ENCODE measurements around the gene GATAD2A. TPM values are rescaled to one million over a fixed set of nuclear protein-coding genes. Genes with fewer than 3 reads are reported as not detected.

The GATAD2A gene, protein sequence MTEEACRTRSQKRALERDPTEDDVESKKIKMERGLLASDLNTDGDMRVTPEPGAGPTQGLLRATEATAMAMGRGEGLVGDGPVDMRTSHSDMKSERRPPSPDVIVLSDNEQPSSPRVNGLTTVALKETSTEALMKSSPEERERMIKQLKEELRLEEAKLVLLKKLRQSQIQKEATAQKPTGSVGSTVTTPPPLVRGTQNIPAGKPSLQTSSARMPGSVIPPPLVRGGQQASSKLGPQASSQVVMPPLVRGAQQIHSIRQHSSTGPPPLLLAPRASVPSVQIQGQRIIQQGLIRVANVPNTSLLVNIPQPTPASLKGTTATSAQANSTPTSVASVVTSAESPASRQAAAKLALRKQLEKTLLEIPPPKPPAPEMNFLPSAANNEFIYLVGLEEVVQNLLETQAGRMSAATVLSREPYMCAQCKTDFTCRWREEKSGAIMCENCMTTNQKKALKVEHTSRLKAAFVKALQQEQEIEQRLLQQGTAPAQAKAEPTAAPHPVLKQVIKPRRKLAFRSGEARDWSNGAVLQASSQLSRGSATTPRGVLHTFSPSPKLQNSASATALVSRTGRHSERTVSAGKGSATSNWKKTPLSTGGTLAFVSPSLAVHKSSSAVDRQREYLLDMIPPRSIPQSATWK
- polyA plus RNA-seq (2011; rRNA removed) (18.2 and 24.2 TPM in 2 replicates), polyA minus RNA-seq (2011; rRNA and poly(A)+ RNA removed) (11.9 and 17.0 TPM in 2 replicates)

DNA sequence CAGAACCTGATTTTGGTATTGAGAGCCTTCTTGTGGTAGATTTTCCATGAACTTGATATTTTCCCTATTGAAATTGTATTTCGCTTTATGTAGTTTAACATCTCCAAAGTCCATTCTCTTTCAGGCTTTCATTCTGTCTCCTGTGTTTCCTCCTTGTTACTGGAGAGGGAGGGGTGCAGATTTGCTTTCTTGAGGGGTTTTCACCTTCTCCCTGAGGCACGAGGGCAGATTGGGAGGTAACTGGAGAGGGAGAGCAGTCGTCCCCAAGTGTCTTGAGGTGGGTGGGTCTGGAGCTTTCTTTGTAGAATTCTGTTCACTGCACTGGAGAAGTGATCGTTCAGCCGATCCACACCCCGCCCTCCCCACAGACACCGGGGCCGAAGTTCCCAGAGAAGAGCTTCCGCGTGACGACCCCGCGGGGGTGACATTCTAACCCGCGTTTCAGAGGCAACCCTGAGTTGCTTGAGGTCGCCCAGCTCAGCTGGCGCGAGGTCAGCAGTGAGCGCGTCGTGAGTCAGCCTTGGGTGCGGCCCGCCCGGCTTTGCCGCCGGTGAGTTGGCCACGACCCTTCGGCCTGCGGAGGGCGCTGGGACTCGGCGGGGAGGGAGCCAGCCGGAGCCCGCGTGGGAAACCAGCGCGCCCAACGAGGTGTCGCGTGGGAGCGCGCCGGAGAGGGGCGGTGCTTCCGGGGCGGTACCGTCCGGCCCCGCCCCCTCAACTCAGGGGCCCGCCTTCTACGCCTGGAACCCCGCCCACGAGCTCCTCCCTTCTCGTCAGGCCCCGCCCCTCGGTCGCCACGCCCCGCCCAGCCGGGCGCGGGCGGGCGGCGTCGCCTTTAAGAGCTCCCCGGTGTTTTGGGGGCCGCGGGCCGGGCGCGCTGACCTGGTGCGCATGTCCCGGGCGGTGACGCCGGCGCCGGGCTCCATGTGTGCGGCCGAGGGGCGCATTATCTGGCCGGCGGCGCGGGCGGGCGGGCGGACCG is at the start of gene GATAD2A:
TSS of gene GATAD2A (plus strand) at position 797 of the 982 bp plus-strand sequence. CDS start 59,671 bp downstream, outside the sequence.
- CTCF ChIA-PET: interaction anchor here (0.5 to 2.3 kb wide), 8 partner anchors 21 to 85 kb away, joined by 3 to 8 read pairs (median 4); no protein-coding TSS in a partner anchor
- TF ChIP-seq, protein P1, sequence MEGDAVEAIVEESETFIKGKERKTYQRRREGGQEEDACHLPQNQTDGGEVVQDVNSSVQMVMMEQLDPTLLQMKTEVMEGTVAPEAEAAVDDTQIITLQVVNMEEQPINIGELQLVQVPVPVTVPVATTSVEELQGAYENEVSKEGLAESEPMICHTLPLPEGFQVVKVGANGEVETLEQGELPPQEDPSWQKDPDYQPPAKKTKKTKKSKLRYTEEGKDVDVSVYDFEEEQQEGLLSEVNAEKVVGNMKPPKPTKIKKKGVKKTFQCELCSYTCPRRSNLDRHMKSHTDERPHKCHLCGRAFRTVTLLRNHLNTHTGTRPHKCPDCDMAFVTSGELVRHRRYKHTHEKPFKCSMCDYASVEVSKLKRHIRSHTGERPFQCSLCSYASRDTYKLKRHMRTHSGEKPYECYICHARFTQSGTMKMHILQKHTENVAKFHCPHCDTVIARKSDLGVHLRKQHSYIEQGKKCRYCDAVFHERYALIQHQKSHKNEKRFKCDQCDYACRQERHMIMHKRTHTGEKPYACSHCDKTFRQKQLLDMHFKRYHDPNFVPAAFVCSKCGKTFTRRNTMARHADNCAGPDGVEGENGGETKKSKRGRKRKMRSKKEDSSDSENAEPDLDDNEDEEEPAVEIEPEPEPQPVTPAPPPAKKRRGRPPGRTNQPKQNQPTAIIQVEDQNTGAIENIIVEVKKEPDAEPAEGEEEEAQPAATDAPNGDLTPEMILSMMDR (IDR thresholded peaks at IDR 0.05; ENCODE audit: insufficient read depth, low read depth, low read length): peak; percentile 44
- POLR2A ChIA-PET: interaction anchor here (0.7 kb wide), 1 partner anchor 19 kb away, joined by 3 read pairs; no protein-coding TSS in a partner anchor
- Histone ChIP-seq H3K4me3 (ENCODE audit: low read depth, low read length) (peak within 1 kb of the TSS; percentile 91), H3K36me3 (ENCODE audit: control insufficient read depth, insufficient read depth, low read length) (no peaks in the 10 kb centered on the region), H3K27me3 (ENCODE audit: control insufficient read depth, insufficient read depth, low read length) (no peaks in the 10 kb centered on the region)
- DNase-seq (ENCODE audit: low read depth): peak; percentile 66

DNA sequence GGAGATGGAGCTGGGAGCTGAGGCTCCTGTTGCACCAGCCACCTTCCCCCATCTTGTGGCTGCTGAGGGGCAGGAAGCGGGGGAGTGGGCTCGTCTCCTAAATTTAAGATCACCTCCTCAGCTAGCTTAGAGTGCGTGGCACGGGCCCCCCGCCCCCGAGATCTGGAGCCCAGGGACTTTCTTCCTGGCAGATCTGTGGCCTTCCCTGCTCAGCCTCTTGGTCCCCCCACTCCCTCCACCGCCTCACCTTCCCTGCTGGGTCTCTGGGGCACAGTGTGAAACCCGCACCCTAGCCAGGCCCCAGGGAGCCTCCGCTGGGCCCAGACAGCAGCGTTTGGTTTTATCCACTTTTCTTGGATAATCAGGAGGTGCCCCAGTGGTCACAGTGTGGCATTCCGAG is 49.0 kb upstream of the GATAD2A start:
- CTCF ChIA-PET: interaction anchor here (2.6 kb wide), 1 partner anchor 10 kb away, joined by 9 read pairs; no protein-coding TSS in a partner anchor
- TF ChIP-seq, protein P1 (IDR thresholded peaks at IDR 0.05; ENCODE audit: insufficient read depth, low read depth, low read length): no peak
- Histone ChIP-seq H3K36me3 (ENCODE audit: control insufficient read depth, insufficient read depth, low read length) (peaks cover 42% of the 10 kb centered on the region), H3K27me3 (ENCODE audit: control insufficient read depth, insufficient read depth, low read length) (no peaks in the 10 kb centered on the region), H3K4me3 (ENCODE audit: low read depth, low read length) (no peak overlapping the region)
- DNase-seq (ENCODE audit: low read depth): no peak
- POLR2A ChIA-PET: no interaction called here

GRCh38 chr19:19356901-19357566 is 48.4 kb upstream of the GATAD2A start:
- TF ChIP-seq, protein P1 (IDR thresholded peaks at IDR 0.05; ENCODE audit: insufficient read depth, low read depth, low read length): no peak
- DNase-seq (ENCODE audit: low read depth): no peak
- Histone ChIP-seq H3K4me3 (ENCODE audit: low read depth, low read length) (no peak overlapping the region), H3K27me3 (ENCODE audit: control insufficient read depth, insufficient read depth, low read length) (no peaks in the 10 kb centered on the region), H3K36me3 (ENCODE audit: control insufficient read depth, insufficient read depth, low read length) (peaks cover 42% of the 10 kb centered on the region)
- POLR2A ChIA-PET: no interaction called here
- CTCF ChIA-PET: interaction anchor here (1.3 to 2.6 kb wide), 2 partner anchors 10 to 14 kb away, joined by 4 to 9 read pairs; no protein-coding TSS in a partner anchor

DNA sequence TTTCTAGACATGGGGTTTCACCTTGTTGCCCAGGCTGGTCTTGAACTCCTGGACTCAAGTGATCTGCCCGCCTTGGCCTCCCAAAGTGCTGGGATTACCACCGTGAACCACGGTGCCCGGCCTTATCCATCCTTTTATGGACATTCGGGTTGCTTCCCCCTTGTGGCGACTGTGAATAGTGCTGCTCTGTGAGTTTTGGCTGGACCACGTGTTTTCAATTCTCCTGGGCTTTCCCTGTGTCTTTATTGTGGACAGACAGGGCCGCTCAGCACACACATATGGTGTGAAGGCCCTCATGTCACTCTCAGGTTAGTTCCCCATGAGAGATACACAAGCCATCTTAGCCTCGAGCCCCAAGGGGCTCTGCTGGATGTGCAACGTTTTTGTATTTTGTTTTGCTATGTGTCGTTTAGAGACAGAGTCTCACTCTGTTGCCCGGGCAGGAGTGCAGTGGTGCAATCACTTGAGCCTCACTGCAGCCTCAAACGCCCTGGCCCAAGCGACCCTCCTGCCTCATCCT is 44.3 kb upstream of the GATAD2A start:
- ChIA-PET CTCF (interaction anchor here (0.7 to 10.9 kb wide), 7 partner anchors 7 to 186 kb away, joined by 3 to 189 read pairs (median 4); partner anchors contain the start of gene GATAD2A), POLR2A (no interaction called here)
- TF ChIP-seq, protein P1 (IDR thresholded peaks at IDR 0.05; ENCODE audit: insufficient read depth, low read depth, low read length): peak; percentile 81
- no peak overlapping the region for H3K4me3 ChIP-seq (ENCODE audit: low read depth, low read length)
- peaks cover 13% of the 10 kb centered on the region for H3K36me3 ChIP-seq (ENCODE audit: control insufficient read depth, insufficient read depth, low read length)
- H3K27me3 ChIP-seq (ENCODE audit: control insufficient read depth, insufficient read depth, low read length): no peaks in the 10 kb centered on the region
- DNase-seq (ENCODE audit: low read depth): peak; percentile 37
